ENCODE results near the gene KDM8.
"Not testable (repeated sequence)": the region's sequence is repeated elsewhere in the genome, so short reads cannot be mapped to it uniquely, and the experiment has no call there.

KDM8 gene

GRCh38 chr16:27245276-27246172, 42.2 kb downstream of the KDM8 start:
- no peak for DNase-seq

GRCh38 chr16:27246439-27246838, 43.1 kb downstream of the KDM8 start:
- DNase-seq, result no peak

DNA sequence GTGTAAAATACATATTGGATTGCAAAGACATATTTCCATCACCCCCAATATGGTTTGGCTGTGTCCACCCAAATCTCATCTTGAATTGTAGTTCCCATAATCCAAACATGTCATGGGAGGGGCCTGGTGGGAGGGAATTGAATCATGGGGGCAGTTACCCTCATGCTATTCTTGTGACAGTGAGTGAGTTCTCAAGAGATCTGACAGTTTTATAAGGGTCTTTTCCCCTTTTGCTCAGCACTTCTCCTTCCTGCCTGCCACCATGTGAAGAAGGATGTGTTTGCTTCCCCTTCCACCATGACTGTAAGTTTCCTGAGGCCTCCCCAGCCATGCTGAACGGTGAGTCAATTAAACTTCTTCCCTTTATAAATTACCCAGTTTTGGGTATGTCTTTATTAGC, 43.8 kb downstream of the KDM8 start:
- DNase-seq, result not testable (repeated sequence)

DNA sequence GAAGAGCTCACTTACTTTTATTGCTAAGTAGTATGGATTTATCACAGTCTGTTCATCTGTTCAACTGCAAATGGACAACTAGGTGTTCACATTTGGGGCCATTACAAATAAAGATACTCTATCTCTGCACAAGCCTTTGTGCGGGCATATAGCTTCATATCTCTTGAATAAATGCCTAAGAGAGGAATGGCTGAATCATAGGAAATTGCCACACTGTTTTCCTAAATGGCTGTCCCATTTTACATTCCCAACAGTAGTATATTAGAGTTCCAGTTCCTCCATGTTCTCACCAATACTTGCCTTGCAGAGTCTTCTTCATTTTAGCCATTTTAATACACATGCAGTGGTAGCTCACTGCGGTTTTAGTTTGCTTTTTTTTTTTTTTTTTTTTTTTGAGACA, 44.7 kb downstream of the KDM8 start:
- DNase-seq, result no peak

DNA sequence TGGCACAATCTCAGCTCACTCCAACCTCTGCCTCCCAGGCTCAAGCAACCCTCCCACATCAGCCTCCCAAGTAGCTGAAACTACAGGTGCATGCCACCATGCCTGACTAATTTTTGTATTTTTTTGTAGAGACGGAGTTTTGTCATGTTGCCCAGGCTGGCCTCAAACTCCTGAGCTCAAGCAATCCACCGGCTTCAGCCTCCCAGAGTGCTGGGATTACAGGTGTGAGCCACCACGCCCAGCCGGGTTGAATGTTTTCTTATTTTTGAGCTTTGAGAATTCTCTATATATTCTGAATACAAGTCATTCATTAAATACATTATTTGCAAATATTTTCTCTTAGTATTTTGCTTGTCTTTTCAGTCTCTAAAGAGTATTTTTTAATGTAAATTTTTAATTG, 45.6 kb downstream of the KDM8 start:
- DNase-seq, result not testable (repeated sequence)

GRCh38 chr16:27251541-27252205, 48.3 kb downstream of the KDM8 start:
- DNase-seq, result no peak

DNA sequence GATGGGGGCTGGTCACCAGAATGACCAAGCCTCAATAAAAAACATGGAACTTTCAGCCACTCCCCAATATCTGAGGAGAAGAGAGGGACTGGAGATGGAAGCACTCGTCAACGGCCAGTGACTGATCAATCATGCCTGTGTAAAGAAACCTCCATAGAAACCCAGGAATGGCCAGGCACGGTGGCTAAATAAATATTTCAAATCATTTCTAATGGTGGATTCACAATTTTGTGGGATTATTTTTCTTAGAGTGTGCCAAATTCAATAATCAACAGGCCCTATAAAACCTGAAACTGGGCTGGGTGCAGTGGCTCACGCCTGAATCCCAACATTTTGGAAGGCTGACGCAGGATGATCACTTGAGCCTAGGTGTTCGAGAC, 48.9 kb downstream of the KDM8 start:
- DNase-seq, result no peak

- DNase-seq, result no peak
These were observed 50.2 kb downstream of the KDM8 start for GRCh38 chr16:27253526-27253930.

DNA sequence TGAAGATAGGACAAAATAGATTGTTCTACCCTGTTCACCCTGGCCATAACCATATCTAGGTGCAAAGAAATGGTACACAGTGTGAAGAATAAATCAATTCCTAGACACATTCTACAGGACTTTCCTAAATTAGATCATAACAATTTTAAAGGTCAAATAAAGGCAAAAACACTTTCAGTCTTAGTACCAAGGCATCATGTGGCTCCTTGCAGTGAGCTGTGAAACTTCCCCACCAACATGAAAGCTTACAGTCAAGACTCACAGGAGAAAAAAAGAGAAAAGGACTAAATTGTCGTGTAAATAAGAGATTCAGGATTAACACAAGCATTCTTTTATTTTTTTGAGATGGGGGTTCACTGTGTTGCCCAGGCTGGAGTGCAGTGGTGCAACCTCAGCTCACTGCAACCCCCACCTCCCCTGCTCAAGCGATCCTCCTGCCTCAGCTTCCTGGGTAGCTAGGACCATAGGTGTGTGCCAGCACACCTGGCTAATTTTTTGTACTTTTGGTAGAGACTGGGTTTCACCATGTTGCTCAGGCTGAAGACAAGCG, 51.0 kb downstream of the KDM8 start:
- no peak for DNase-seq

DNA sequence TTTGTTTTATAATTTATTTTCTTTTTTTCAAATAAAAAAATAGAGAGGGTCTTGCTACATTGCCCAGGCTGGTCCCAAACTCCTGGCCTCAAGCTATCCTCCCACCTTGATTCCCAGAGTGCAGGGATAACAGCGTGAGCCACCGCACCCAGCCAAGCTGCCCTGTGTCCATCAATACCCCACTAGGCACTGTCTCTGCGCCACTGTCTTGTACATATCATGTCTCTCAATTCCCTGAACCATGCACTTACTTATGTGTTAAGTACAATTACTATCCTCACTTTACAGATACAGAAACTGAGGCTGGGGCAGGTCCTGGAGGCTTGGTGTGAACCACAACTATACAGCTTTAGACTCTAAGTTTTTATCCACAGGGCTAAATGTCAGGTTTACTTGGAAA, 53.5 kb downstream of the KDM8 start:
- DNase-seq, result no peak

- no peak for DNase-seq
These were observed 53.9 kb downstream of the KDM8 start for GRCh38 chr16:27257271-27257670.

GRCh38 chr16:27258241-27258734, 55.0 kb downstream of the KDM8 start:
- DNase-seq, result no peak

- DNase-seq, result no peak
These were observed 56.4 kb downstream of the KDM8 start for GRCh38 chr16:27259710-27260109.

DNA sequence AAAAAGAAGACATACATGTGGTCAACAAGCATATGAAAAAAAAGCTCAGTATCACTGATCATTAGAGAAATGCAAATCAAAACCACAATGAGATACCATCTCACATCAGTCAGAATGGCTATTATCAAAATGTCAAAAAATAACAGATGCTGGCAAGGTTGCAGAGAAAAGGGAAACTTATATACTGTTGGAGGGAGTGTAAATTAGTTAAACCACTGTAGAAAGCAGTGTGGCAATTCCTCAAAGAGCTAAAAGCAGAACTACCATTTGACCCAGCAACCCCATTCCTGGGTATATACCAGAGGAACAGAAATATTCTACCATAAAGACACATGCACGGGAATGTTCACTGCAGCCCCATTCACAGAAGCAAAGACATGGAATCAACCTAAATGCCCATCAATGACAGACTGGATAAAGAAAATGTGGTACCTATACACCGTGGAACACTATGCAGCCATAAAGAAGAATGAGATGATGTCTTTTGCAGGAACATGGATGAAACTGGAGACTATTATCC, 59.6 kb downstream of the KDM8 start:
- DNase-seq, result not testable (repeated sequence)

DNA sequence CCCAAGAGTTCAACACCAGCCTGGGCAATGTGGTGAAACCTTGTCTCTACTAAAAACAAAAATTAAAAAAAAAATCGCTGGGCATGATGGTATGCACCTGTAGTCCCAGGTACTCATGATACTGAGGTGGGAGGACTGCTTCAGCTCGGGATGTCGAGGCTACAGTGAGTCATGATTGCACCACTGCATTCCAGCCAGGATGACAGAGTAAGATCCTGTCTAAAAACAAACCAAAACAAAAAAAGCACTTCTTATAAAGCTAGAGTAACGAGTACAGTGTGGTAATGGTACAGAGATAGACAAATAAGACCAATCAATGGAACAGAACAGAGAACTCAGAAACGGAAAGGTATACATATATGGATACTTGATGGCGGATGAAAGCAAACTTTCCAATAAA, 60.8 kb downstream of the KDM8 start:
- no peak for DNase-seq

DNA sequence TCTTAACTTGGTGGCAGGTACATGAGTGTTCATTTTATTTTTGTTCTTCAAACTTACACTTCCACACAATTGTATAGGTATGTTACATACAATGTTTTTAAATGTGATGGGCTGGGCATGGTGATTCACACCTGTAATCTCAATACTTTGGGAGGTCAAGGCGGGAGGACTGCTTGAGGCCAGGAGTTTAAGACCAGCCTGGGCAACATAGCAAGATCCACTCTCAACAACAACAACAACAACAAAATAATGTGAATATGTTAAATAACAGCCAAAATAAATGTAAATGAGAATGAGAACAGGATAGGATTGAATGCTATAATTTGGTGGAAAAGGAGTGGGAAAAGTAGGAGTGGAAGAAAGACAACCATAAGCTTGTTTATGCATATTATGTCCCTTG, 62.7 kb downstream of the KDM8 start:
- DNase-seq, result no peak

GRCh38 chr16:27267037-27267677, 63.8 kb downstream of the KDM8 start:
- DNase-seq, result no peak

DNA sequence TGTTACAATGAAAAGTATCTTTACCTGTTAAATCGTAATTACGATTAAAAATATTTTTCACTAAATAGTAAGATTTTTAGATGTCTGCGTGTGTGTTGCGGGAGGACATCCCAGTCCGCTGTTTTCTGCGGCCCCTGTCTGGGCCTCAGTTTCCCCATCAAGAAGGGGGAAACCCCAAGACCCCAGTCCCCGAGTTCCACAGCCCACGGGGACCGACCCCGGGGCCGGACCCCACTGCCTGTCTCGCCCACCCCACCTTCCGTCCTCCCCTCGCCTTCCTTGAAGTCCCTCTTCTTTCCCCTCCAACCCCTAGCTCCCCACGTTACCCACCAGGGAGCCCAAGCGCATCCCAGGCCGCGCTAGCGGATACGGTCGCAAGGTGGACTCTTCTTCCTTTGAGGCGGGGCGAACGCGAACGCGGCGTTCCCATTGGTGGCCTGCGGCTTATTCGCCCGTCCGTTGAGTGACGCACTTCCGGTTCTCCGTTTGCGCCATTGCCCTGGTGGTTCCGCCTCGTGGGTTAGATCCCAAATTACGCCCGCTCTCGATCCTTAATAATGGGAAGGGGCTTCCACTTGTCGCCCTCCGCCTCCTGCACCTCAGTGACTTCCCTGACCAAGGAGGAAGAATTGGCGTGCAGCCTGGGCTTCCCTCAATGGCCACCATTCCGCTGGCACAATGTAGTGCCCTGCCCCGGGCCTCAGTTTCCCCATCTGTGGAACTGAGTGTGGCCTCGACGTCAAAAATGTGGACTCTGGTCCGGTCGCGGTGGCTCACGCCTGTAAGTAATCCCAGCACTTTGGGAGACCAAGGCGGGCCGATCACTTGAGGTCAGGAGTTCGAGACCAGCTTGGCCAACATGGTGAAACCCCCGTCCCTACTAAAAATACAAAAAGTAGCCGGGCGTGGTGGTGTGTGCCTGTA, 65.3 kb downstream of the KDM8 start, which contains the start of gene NSMCE1:
Gene NSMCE1, minus strand, starts transcription at position 397 of the 924 bp plus-strand sequence. CDS start 11,202 bp downstream, outside the sequence.
- DNase-seq, result peak; percentile 93 to 98

DNA sequence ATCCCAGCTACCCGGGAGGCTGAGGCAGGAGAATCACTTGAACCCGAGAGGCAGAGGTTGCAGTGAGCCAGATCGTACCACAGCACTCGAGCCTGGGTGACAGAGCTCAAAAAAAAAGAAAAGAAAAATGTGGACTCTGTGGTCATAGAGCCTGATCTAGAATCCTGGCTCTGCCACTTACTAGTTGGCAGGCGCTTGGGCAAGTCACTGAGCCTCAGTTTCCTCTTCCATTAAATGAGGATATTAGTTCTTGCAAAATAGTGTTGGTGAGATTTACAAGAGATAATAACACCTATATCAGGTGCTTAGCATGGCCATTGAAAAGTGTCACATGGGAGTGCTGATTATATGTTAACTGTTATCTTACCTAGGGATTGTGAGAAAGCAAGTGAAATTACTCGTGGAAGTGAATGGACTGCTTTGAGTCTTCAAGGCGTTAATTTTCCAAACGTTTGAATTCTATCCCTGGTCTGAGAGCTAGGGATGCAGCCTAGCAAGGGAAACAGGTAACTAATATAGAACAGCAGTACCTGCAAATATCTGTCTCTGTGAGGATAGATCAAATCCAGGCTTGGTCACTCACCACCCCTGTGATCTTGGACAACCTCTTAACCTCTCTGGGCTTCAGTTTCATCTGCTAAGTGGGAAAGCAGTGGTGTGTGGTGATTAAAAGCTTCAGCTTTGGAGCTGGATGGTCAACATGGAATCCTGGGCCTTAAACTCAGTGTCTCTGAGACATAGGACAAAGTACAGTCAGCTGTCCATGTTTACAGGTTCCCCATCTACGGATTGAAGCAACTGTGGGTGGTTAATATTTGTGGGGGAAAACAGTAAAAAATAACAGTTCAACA, 66.2 kb downstream of the KDM8 start:
- no peak for DNase-seq

- DNase-seq, result no peak
These were observed 67.0 kb downstream of the KDM8 start for GRCh38 chr16:27270349-27270748.
